IMR-90 (cell line): ENCODE measurements around the gene MAPK11. TPM values are rescaled to one million over a fixed set of nuclear protein-coding genes. Genes with fewer than 3 reads are reported as not detected.

Experiments used
- ATAC-seq: fragments of 200-7000 bp; cut with Tn5 transposase; 2 replicates; pipeline ENCODE4 v1.9.1; 2020; ENCODE audit warnings: low read depth, mild to moderate bottlenecking, moderate library complexity
- BruUV-seq: library from RNA; stranded (reverse); fragments of 400-500 nt; replicated peaks from 2 replicates; lab custom pipeline; 2021; lab: Mats Ljungman, UMichigan
- CTCF ChIA-PET: fragments of 300-600 bp; formaldehyde crosslinking; extraction: SDS; loops from one replicate; lab custom pipeline; 2021; ENCODE audit warnings: antibody characterized with exemption; lab: Yijun Ruan, JAX
- POLR2A ChIA-PET: fragments of 300-600 bp; sonication (Branson Sonifier 250); formaldehyde crosslinking; loops from one replicate; lab custom pipeline; 2022; ENCODE audit warnings: antibody characterized with exemption; ENCODE audit not compliant: unreplicated experiment; lab: Charles Lee
- DNase-seq: peaks from one replicate; pipeline ENCODE4 v3.0.0; 2013
- H2AFZ ChIP-seq: replicated peaks from 2 replicates; pipeline ENCODE3; 2013; ENCODE audit warnings: low read length, mild to moderate bottlenecking; ENCODE audit not compliant: poor library complexity
- H2AK5ac ChIP-seq: 2 replicates; pipeline ENCODE4 v1.6.1; 2013; ENCODE audit warnings: low read depth, low read length, inconsistent platforms
- H2AK9ac ChIP-seq: replicated peaks from 2 replicates; pipeline ENCODE3; 2013; ENCODE audit warnings: mild to moderate bottlenecking, low read depth, low read length, moderate library complexity; ENCODE audit not compliant: poor library complexity
- H2BK120ac ChIP-seq: 2 replicates; pipeline ENCODE4 v1.6.1; 2013; ENCODE audit warnings: low read depth, low read length, inconsistent platforms
- H2BK15ac ChIP-seq: 3 replicates; pipeline ENCODE4 v1.6.1; 2013; ENCODE audit warnings: low read depth, low read length, inconsistent platforms
- H2BK20ac ChIP-seq: 2 replicates; pipeline ENCODE4 v1.6.1; 2013; ENCODE audit warnings: low read depth, mild to moderate bottlenecking, inconsistent platforms, low read length, moderate library complexity
- H2BK5ac ChIP-seq: 2 replicates; pipeline ENCODE4 v1.6.1; 2013; ENCODE audit warnings: mild to moderate bottlenecking, low read depth, low read length, inconsistent platforms; ENCODE audit not compliant: poor library complexity, severe bottlenecking
- H3K14ac ChIP-seq: replicated peaks from 2 replicates; pipeline ENCODE4 v1.6.1; 2013; ENCODE audit warnings: low read depth, low read length, inconsistent platforms
- H3K18ac ChIP-seq: 2 replicates; pipeline ENCODE4 v1.6.1; 2013; ENCODE audit warnings: low read depth, low read length, control low read depth
- H3K23ac ChIP-seq: 2 replicates; pipeline ENCODE4 v1.6.1; 2013; ENCODE audit warnings: low read depth, low read length, inconsistent platforms
- H3K27ac ChIP-seq: 2 replicates; pipeline ENCODE4 v1.5.1; 2013; ENCODE audit warnings: mild to moderate bottlenecking, control low read depth, low read length; ENCODE audit not compliant: insufficient read depth
- H3K27me3 ChIP-seq: 2 replicates; pipeline ENCODE4 v1.6.1; 2013; ENCODE audit warnings: low read length; ENCODE audit not compliant: control insufficient read depth, insufficient read depth
- H3K36me3 ChIP-seq: 2 replicates; pipeline ENCODE4 v1.6.1; 2013; ENCODE audit warnings: low read length, mixed read lengths; ENCODE audit not compliant: control insufficient read depth, insufficient read depth
- H3K4ac ChIP-seq: 2 replicates; pipeline ENCODE4 v1.6.1; 2013; ENCODE audit warnings: low read depth, low read length, inconsistent platforms
- H3K4me1 ChIP-seq: 2 replicates; pipeline ENCODE4 v1.6.1; 2013; ENCODE audit warnings: low read length, mixed read lengths; ENCODE audit not compliant: control insufficient read depth, insufficient read depth
- H3K4me2 ChIP-seq: 2 replicates; pipeline ENCODE4 v1.6.1; 2013; ENCODE audit warnings: low read depth, mild to moderate bottlenecking, control low read depth, low read length, moderate library complexity
- H3K4me3 ChIP-seq: 2 replicates; pipeline ENCODE4 v1.5.1; 2013; ENCODE audit warnings: low read depth, mild to moderate bottlenecking, control low read depth, low read length, moderate library complexity; ENCODE audit not compliant: insufficient read depth
- H3K56ac ChIP-seq: 2 replicates; pipeline ENCODE4 v1.6.1; 2013; ENCODE audit warnings: low read length, inconsistent platforms; ENCODE audit not compliant: insufficient read depth; ENCODE audit errors: extremely low read depth
- H3K79me1 ChIP-seq, 2 experiments: 2 replicates each; pipeline ENCODE4 v1.6.1; 2013; ENCODE audit warnings: low read length in 2 of 2, inconsistent platforms in 1 of 2, low read depth in 1 of 2
- H3K9ac ChIP-seq: 2 replicates; pipeline ENCODE4 v1.6.1; 2013; ENCODE audit warnings: low read depth, low read length, control low read depth
- H3K9me1 ChIP-seq: 2 replicates; pipeline ENCODE4 v1.6.1; 2013; ENCODE audit warnings: low read length, inconsistent platforms; ENCODE audit not compliant: insufficient read depth
- H3K9me3 ChIP-seq: 2 replicates; pipeline ENCODE4 v1.6.1; 2013; ENCODE audit warnings: low read length; ENCODE audit not compliant: control insufficient read depth, insufficient read depth
- H4K20me1 ChIP-seq: 2 replicates; pipeline ENCODE4 v1.6.1; 2013; ENCODE audit warnings: low read length, inconsistent platforms; ENCODE audit not compliant: insufficient read depth
- H4K5ac ChIP-seq: 2 replicates; pipeline ENCODE4 v1.6.1; 2013; ENCODE audit warnings: mild to moderate bottlenecking, low read depth, low read length, control low read depth
- H4K8ac ChIP-seq, 2 experiments: 2 replicates each; pipeline ENCODE4 v1.6.1; 2013; ENCODE audit warnings: low read depth in 2 of 2, low read length in 2 of 2, control low read depth in 1 of 2, inconsistent platforms in 1 of 2
- H4K91ac ChIP-seq: 2 replicates; pipeline ENCODE4 v1.6.1; 2013; ENCODE audit warnings: low read depth, low read length, inconsistent platforms; ENCODE audit not compliant: insufficient read depth
- BHLHE40 ChIP-seq: fragments of 150-350 bp; IDR thresholded peaks from 2 replicates; pipeline ENCODE4 v1.6.1; 2016; ENCODE audit warnings: mild to moderate bottlenecking, low read depth, low read length
- CEBPB ChIP-seq: IDR thresholded peaks from 2 replicates; pipeline ENCODE4 v1.6.1; 2012; ENCODE audit warnings: low read depth, low read length, improper control_type of control experiment
- CHD1 ChIP-seq: IDR thresholded peaks from 2 replicates; pipeline ENCODE4 v1.6.1; 2012; ENCODE audit warnings: low read depth, low read length, improper control_type of control experiment
- CTCF ChIP-seq: conservative IDR thresholded peaks from 2 replicates; pipeline ENCODE4 v1.5.1; 2012; ENCODE audit warnings: mild to moderate bottlenecking, low read depth, low read length, improper control_type of control experiment
- ELK1 ChIP-seq: fragments of 150-350 bp; IDR thresholded peaks from 2 replicates; pipeline ENCODE4 v1.6.1; 2016; ENCODE audit warnings: low read depth, mild to moderate bottlenecking, low read length, moderate library complexity, borderline replicate concordance
- FOS ChIP-seq: fragments of 150-350 bp; IDR thresholded peaks from 2 replicates; pipeline ENCODE4 v1.6.1; 2016; ENCODE audit warnings: low read depth, low read length
- MAFK ChIP-seq: IDR thresholded peaks from 2 replicates; pipeline ENCODE4 v1.6.1; 2012; ENCODE audit warnings: low read depth, low read length, improper control_type of control experiment
- MAZ ChIP-seq: IDR thresholded peaks from 2 replicates; pipeline ENCODE4 v1.6.1; 2012; ENCODE audit warnings: low read depth, mild to moderate bottlenecking, low read length, improper control_type of control experiment, moderate library complexity, borderline replicate concordance
- MXI1 ChIP-seq: IDR thresholded peaks from 2 replicates; pipeline ENCODE4 v1.6.1; 2012; ENCODE audit warnings: low read depth, mild to moderate bottlenecking, low read length, moderate library complexity, borderline replicate concordance
- NFE2L2 ChIP-seq: fragments of 150-350 bp; IDR thresholded peaks from 2 replicates; pipeline ENCODE4 v1.6.1; 2016; ENCODE audit warnings: low read depth, mild to moderate bottlenecking, low read length
- POLR2A ChIP-seq: IDR thresholded peaks from 2 replicates; pipeline ENCODE4 v1.6.1; 2012; ENCODE audit warnings: mild to moderate bottlenecking, low read depth, low read length
- RAD21 ChIP-seq: IDR thresholded peaks from 2 replicates; pipeline ENCODE4 v1.6.1; 2012; ENCODE audit warnings: low read length, improper control_type of control experiment
- RCOR1 ChIP-seq: IDR thresholded peaks from 2 replicates; pipeline ENCODE4 v1.6.1; 2012; ENCODE audit warnings: mild to moderate bottlenecking, low read length, improper control_type of control experiment; ENCODE audit not compliant: insufficient replicate concordance
- RFX5 ChIP-seq: IDR thresholded peaks from 2 replicates; pipeline ENCODE4 v1.8.0; 2012; ENCODE audit warnings: low read depth, mild to moderate bottlenecking, low read length, moderate library complexity
- SMC3 ChIP-seq: fragments of 150-350 bp; IDR thresholded peaks from 2 replicates; pipeline ENCODE4 v1.6.1; 2016; ENCODE audit warnings: low read depth, mild to moderate bottlenecking, antibody characterized with exemption, low read length, moderate library complexity
- USF2 ChIP-seq: fragments of 150-350 bp; IDR thresholded peaks from 2 replicates; pipeline ENCODE4 v1.6.1; 2017; ENCODE audit warnings: mild to moderate bottlenecking, antibody characterized with exemption, low read length, low read depth
- WGBS, 2 experiments: methylation state at CpG; one replicate each; pipeline versions ENCODE4 v1.1.5 to v1.1.7; 2013; ENCODE audit warnings: missing lambda C conversion rate in 2 of 2; ENCODE audit not compliant: insufficient read length in 1 of 2; ENCODE audit errors: extremely low coverage in 2 of 2; 5-methylcytosine and 5-hydroxymethylcytosine counted together
- dilution Hi-C: fragments of 300-500 bp; cut with HindIII; formaldehyde crosslinking; loops from one replicate; pipeline ENCODE4 v1.14.3; 2018; ENCODE audit warnings: low sequenced_read_pairs; ENCODE audit not compliant: unreplicated experiment
- in situ Hi-C: fragments of 300-500 bp; cut with MboI; formaldehyde crosslinking; loops from 3 replicates; pipeline ENCODE4 v1.14.3; 2019; ENCODE audit warnings: low sequenced_read_pairs, inconsistent platforms, mixed read lengths
- intact Hi-C: fragments of 100-400 bp; cut with micrococcal nuclease; formaldehyde crosslinking; loops from 2 replicates; pipeline ENCODE4 v1.10.0; 2022
- polyA plus RNA-seq, 3 experiments: library from polyadenylated mRNA; depleted of rRNA; stranded (reverse); fragments of >200 nt; gene quantifications; 2 replicates each; pipeline ENCODE4 v1.2.3, GENCODE V29; 2012; ENCODE audit warnings: low replicate concordance in 1 of 3
- total RNA-seq: library from RNA; depleted of rRNA; stranded (reverse); fragments of >200 nt; gene quantifications from 2 replicates; pipeline ENCODE4 v1.2.3, GENCODE V29; 2012

MAPK11 gene
- total and polyA plus RNA-seq, 2 of the 4 experiments (the other 2 are of a cell fraction), result 8.1 to 14.4 TPM

GRCh38 chr22:50303515-50303847 lies 33.3 kb upstream of the MAPK11 start:
- Histone ChIP-seq H3K4me3 (no peak overlapping the region), H3K9ac (0 out of 2 replicates have a peak overlapping the region, but pooled peaks have one; percentile 68), H3K27ac (peak overlapping the region; percentile 96), H2BK5ac (peak overlapping the region; percentile 91), H3K4me1 (peaks cover 70% of the 10 kb centered on the region), H3K9me3 (no peaks in the 10 kb centered on the region), H3K56ac (no peak overlapping the region), H3K4ac (peak overlapping the region; percentile 89; the same call in 1 of the 2 replicates), H3K4me2 (peak overlapping the region; percentile 65; the same call in 1 of the 2 replicates), H2BK15ac (no peak overlapping the region), H3K79me1 (peaks cover 0 to 47% of the 10 kb centered on the region in 2 experiments; a peak in 2 of 4 replicates), H4K8ac (no peak overlapping the region; a peak in 1 of 4 replicates), H3K27me3 (no peaks in the 10 kb centered on the region), H3K23ac (no peak overlapping the region), H2AK9ac (peak overlapping the region; percentile 94), H3K14ac (no peak overlapping the region), H4K91ac (no peak overlapping the region), H3K18ac (no peak overlapping the region), H4K20me1 (peaks cover 74% of the 10 kb centered on the region), H2AFZ (no peak overlapping the region), H2AK5ac (peak overlapping the region; percentile 80; the same call in 1 of the 2 replicates), H4K5ac (no peak overlapping the region), H2BK20ac (no peak overlapping the region), H3K9me1 (peaks cover 22% of the 10 kb centered on the region), H2BK120ac (peak overlapping the region; percentile 16; the same call in 1 of the 2 replicates), H3K36me3 (peaks cover 24% of the 10 kb centered on the region; the same call in 1 of the 2 replicates)
- dilution Hi-C loops (no loop called here), in situ Hi-C loops (no loop called here), intact Hi-C loops (no loop called here)
- DNase-seq (no peak), ATAC-seq (no peak)
- TF ChIP-seq CEBPB (no peak), SMC3 (no peak), CHD1 (no peak), RFX5 (no peak), FOS (no peak), ELK1 (no peak), MAZ (no peak), MAFK (no peak), USF2 (no peak), POLR2A (no peak), RAD21 (no peak), NFE2L2 (no peak), CTCF (no peak), BHLHE40 (no peak), MXI1 (no peak), RCOR1 (no peak)
- WGBS, 2 experiments, result 72% methylated on average over 6 of the region's 7 CpGs; no CpG with 5 or more reads in 1 of the 2 experiments
- POLR2A ChIA-PET, result no interaction called here
- no TSS peak for BruUV-seq
- CTCF ChIA-PET, result no interaction called here
